ENCODE data around the gene SLC22A16.

- TF ChIP-seq MEF2A (IDR thresholded peaks at IDR 0.05; ENCODE audit: insufficient read depth, low read depth, low read length) (no peak), EGR1 (IDR thresholded peaks at IDR 0.05; ENCODE audit: borderline replicate concordance in 1 of 2, low read depth in 2 of 2, low read length in 2 of 2) (no peak), POLR2AphosphoS5 (IDR thresholded peaks at IDR 0.05; ENCODE audit: low read length) (no peak), GABPA (IDR thresholded peaks at IDR 0.05; ENCODE audit: low read depth) (no peak), SP1 (IDR thresholded peaks at IDR 0.05; ENCODE audit: low read depth, low read length) (no peak), RBBP5 (conservative IDR thresholded peaks at IDR 0.05) (no peak), SMC3 (IDR thresholded peaks at IDR 0.05; ENCODE audit: borderline replicate concordance, low read length) (no peak), EP300 (IDR thresholded peaks at IDR 0.05; ENCODE audit: borderline replicate concordance in 1 of 2, control insufficient read depth in 1 of 2, low read depth in 2 of 2, low read length in 2 of 2) (no peak)
- TF ChIP-seq, protein P1, sequence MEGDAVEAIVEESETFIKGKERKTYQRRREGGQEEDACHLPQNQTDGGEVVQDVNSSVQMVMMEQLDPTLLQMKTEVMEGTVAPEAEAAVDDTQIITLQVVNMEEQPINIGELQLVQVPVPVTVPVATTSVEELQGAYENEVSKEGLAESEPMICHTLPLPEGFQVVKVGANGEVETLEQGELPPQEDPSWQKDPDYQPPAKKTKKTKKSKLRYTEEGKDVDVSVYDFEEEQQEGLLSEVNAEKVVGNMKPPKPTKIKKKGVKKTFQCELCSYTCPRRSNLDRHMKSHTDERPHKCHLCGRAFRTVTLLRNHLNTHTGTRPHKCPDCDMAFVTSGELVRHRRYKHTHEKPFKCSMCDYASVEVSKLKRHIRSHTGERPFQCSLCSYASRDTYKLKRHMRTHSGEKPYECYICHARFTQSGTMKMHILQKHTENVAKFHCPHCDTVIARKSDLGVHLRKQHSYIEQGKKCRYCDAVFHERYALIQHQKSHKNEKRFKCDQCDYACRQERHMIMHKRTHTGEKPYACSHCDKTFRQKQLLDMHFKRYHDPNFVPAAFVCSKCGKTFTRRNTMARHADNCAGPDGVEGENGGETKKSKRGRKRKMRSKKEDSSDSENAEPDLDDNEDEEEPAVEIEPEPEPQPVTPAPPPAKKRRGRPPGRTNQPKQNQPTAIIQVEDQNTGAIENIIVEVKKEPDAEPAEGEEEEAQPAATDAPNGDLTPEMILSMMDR (IDR thresholded peaks at IDR 0.05 in 2 of 3, conservative IDR thresholded peaks at IDR 0.05 in 1 of 3; ENCODE audit: control insufficient read depth in 2 of 3, extremely low read depth in 1 of 3, insufficient read depth in 1 of 3, low read depth in 3 of 3, low read length in 3 of 3), result no peak
These were observed 61.7 kb downstream of the SLC22A16 start for GRCh38 chr6:110414669-110415068.

All from GM12878 (cell line).